ENCODE measurements around the gene PROM1.

Gene PROM1

GRCh38 chr4:16066586-16067128 is 17.2 kb downstream of the PROM1 start:
- H3K27ac ChIP-seq, result no peak overlapping the region
- DNase-seq (ENCODE audit: low read depth, low spot score), result no peak

- DNase-seq (ENCODE audit: low read depth, low spot score), result no peak
- no peak overlapping the region for H3K27ac ChIP-seq
Measured at GRCh38 chr4:16065066-16065465, 18.8 kb downstream of the PROM1 start.

GRCh38 chr4:16062601-16063000 is 21.2 kb downstream of the PROM1 start:
- DNase-seq (ENCODE audit: low read depth, low spot score), result no peak
- no peak overlapping the region for H3K27ac ChIP-seq

- H3K27ac ChIP-seq, result no peak overlapping the region
- no peak for DNase-seq (ENCODE audit: low read depth, low spot score)
Measured at GRCh38 chr4:16056681-16057385, 27.0 kb downstream of the PROM1 start.

GRCh38 chr4:16055873-16056272 is 27.9 kb downstream of the PROM1 start:
- H3K27ac ChIP-seq, result no peak overlapping the region
- no peak for DNase-seq (ENCODE audit: low read depth, low spot score)

- no peak for DNase-seq (ENCODE audit: low read depth, low spot score)
- H3K27ac ChIP-seq, result no peak overlapping the region
Measured at GRCh38 chr4:16055471-16055870, 28.4 kb downstream of the PROM1 start.

GRCh38 chr4:16052939-16053338 is 30.9 kb downstream of the PROM1 start:
- H3K27ac ChIP-seq, result no peak overlapping the region
- DNase-seq (ENCODE audit: low read depth, low spot score), result no peak

GRCh38 chr4:16051980-16052379 is 31.8 kb downstream of the PROM1 start:
- no peak for DNase-seq (ENCODE audit: low read depth, low spot score)
- no peak overlapping the region for H3K27ac ChIP-seq

GRCh38 chr4:16051132-16051531 is 32.7 kb downstream of the PROM1 start:
- no peak overlapping the region for H3K27ac ChIP-seq
- no peak for DNase-seq (ENCODE audit: low read depth, low spot score)

GRCh38 chr4:16050669-16051068 is 33.2 kb downstream of the PROM1 start:
- DNase-seq (ENCODE audit: low read depth, low spot score), result no peak
- no peak overlapping the region for H3K27ac ChIP-seq

GRCh38 chr4:16048619-16049419 is 35.0 kb downstream of the PROM1 start:
- no peak for DNase-seq (ENCODE audit: low read depth, low spot score)
- no peak overlapping the region for H3K27ac ChIP-seq

GRCh38 chr4:16045687-16046086 is 38.1 kb downstream of the PROM1 start:
- no peak overlapping the region for H3K27ac ChIP-seq
- DNase-seq (ENCODE audit: low read depth, low spot score), result no peak

GRCh38 chr4:16043642-16044498 is 40.0 kb downstream of the PROM1 start:
- DNase-seq (ENCODE audit: low read depth, low spot score), result no peak
- H3K27ac ChIP-seq, result no peak overlapping the region

GRCh38 chr4:16039139-16039538 is 44.7 kb downstream of the PROM1 start:
- no peak for DNase-seq (ENCODE audit: low read depth, low spot score)
- H3K27ac ChIP-seq, result no peak overlapping the region

GRCh38 chr4:16037901-16038300 is 45.9 kb downstream of the PROM1 start:
- no peak for DNase-seq (ENCODE audit: low read depth, low spot score)
- H3K27ac ChIP-seq, result no peak overlapping the region

- no peak for DNase-seq (ENCODE audit: low read depth, low spot score)
- no peak overlapping the region for H3K27ac ChIP-seq
Measured at GRCh38 chr4:16035843-16036242, 48.0 kb downstream of the PROM1 start.

- no peak for DNase-seq (ENCODE audit: low read depth, low spot score)
- H3K27ac ChIP-seq, result no peak overlapping the region
Measured at GRCh38 chr4:16034010-16034748, 49.6 kb downstream of the PROM1 start.

GRCh38 chr4:16032396-16032770 is 51.4 kb downstream of the PROM1 start:
- no peak for DNase-seq (ENCODE audit: low read depth, low spot score)
- H3K27ac ChIP-seq, result no peak overlapping the region

- no peak overlapping the region for H3K27ac ChIP-seq
- DNase-seq (ENCODE audit: low read depth, low spot score), result no peak
Measured at GRCh38 chr4:16031546-16032395, 52.1 kb downstream of the PROM1 start.

Data from epithelial cell of prostate (primary cell).